Left colon (tissue), 2 donors: ENCODE measurements around the gene JUND. TPM values are rescaled to one million over a fixed set of nuclear protein-coding genes. Genes with fewer than 3 reads are reported as not detected.
A peak's percentile ranks its signal among the peaks of the same experiment; 100 is the strongest.

Experiments used
- ATAC-seq: fragments of 200-7000 bp; cut with Tn5 transposase; one replicate; pipeline ENCODE4 v1.9.1; 2020; ENCODE audit warnings: mild to moderate bottlenecking, moderate library complexity
- DNase-seq, 2 donors: peaks; one replicate each; pipeline ENCODE4 v3.0.0-alpha.2; 2020
- intact Hi-C, 2 donors: fragments of 100-400 bp; cut with DNase I in 1 of 2; cut with micrococcal nuclease in 1 of 2; formaldehyde crosslinking; loops; one replicate each; pipeline versions ENCODE4 v1.11.2 to v1.14.0; 2022; cut with DNase I, micrococcal nuclease
- total RNA-seq, 2 donors: library from RNA; stranded (reverse); fragmentation: NEBNext Ultra II Directional; extraction: Animal tissue kit (Norgen Biotek cat#: 25700); gene quantifications; one replicate each; pipeline ENCODE4 v1.2.1, GENCODE V29; 2021
- donor health status: DM: no; HTN: no; CAD: no.
- donor health status: DM: yes; HTN: yes; CAD: no.

The JUND gene
- total RNA-seq, 2 donors from 2014 or later: 361 to 374 TPM

DNA sequence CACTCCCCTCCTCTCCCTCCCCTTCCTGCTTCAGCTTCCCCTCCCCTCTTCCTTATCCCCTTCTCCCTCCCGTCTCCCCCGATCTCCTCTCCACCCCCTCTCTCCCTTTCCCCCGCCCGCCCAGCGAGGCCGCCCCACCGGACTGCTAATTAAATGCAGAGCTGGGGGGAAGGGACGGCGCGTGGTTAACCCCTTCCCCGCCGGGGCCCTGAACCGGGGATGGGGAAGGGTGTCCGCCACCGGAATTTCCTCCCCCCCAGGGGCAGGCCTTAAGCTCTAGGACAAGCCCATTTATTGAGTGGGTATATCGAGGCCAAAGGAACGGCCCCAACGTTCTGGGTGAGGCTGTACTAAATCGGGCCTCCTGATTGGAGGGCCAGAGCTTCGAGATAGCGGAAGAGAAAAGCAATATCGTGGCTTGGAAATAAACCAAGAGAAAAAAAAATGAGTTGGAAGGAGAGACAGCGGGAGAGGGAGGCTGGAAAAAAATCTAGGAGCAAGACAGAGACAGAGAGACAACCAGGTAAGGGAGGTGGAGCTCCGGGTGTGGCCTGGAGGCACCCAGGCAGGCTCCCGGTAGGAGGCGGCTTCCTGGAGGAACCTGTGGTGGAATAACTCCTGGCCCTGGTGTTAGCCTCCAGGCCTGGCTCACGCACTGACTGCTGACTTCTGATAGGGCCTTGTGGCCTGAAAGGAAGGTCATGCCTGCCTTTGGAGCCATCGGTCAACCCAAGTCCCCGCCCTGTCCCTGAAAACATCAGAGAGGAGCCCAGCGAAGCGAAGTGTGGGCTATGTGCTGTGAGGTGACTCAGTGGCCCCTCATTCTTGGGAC lies 11.6 kb upstream of the JUND start:
- ATAC-seq: peak; percentile 59
- intact Hi-C loops: no loop called here
- peak; percentile 81 to 87 for DNase-seq

DNA sequence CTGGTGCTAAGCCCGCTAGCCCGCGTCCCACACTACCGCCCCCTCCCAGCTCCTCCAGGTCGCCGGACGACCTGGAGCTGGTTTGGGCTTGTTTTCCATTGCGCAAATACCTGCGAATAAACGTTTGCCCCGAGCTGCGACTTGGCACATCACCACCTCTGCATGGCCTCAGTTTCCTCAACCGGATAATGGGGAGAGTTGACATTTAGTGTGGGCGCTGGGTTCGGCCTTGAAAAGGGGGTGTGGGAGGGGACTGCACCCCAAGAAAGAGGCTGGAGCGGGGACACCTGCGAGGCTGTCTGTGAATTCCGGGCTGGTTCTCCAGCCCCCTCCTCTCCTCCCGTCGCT lies 11.0 kb upstream of the JUND start:
- intact Hi-C loops: no loop called here
- ATAC-seq (no peak), DNase-seq (no peak)

- DNase-seq (peak; percentile 90 to 92), ATAC-seq (peak; percentile 80)
- intact Hi-C loops: no loop called here
These were observed 10.4 kb upstream of the JUND start for GRCh38 chr19:18291590-18292461.

DNA sequence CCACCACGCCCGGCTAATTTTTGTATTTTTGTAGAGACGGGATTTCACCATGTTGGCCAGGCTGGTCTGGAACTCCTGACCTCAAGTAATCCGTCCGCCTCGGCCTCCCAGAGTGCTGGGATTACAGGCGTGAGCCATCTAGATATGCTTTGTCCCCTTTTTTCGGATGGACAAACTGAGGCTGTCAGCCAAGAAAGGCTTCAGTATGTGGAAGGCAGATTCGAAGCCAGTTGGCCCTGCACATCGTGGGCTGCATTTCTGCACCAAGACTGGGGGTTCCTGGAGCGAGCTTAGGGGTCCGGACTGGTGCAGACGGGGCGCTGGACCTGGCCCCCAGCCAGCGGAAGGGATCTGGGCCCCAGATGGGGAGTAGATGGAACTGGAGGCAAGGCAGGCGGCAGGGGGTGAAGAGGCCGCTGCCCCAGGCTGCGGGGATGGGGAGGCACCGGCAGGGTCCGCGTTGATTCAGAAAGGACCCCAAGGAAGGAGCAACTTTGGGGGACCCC lies 9.7 kb upstream of the JUND start:
- intact Hi-C loops: no loop called here
- no peak for ATAC-seq
- DNase-seq: no peak

- DNase-seq (peak in 1 of 2 donors; percentile 62), ATAC-seq (no peak)
- intact Hi-C loops: no loop called here
These were observed 9.0 kb upstream of the JUND start for GRCh38 chr19:18290302-18291018.

GRCh38 chr19:18289471-18290301 lies 8.3 kb upstream of the JUND start:
- no peak for ATAC-seq
- DNase-seq: no peak
- intact Hi-C loops: no loop called here

- ATAC-seq (no peak), DNase-seq (no peak)
- intact Hi-C loops: no loop called here
These were observed 6.7 kb upstream of the JUND start for GRCh38 chr19:18287836-18288772.

- no peak for DNase-seq
- ATAC-seq: no peak
- intact Hi-C loops: no loop called here
These were observed 5.7 kb upstream of the JUND start for GRCh38 chr19:18286973-18287635.

DNA sequence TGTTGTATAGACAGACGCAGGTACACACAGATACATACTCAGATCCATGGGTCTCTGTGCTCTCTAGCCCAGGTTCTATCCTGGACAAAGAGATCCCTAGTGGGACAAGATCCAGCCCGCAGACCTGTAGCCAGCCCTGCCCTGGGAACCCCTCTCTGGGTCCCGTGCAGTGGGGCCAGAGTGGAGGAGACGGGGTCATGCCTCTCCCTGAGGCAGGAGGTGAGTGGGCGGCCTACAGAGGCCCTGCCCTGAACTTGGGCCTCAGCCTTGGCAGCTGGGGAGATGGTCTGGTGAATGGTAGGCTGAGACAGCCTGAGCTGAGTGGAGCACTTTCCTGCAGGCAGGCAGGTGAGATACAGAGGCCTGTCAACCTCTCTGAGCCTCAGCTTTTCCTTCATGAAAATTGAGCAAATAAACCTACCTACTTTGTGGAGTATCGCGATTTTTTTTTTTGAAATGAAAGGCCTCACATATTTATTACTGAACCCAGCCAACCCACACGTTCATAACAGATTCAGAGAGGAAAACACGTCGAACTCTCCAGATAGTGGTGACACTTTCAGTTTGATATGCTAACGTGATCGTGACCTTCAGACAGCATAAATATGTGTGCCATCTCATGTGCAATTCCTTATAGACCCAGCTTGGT lies 3.4 kb upstream of the JUND start:
- no peak for DNase-seq
- no peak for ATAC-seq
- intact Hi-C loops: no loop called here

DNA sequence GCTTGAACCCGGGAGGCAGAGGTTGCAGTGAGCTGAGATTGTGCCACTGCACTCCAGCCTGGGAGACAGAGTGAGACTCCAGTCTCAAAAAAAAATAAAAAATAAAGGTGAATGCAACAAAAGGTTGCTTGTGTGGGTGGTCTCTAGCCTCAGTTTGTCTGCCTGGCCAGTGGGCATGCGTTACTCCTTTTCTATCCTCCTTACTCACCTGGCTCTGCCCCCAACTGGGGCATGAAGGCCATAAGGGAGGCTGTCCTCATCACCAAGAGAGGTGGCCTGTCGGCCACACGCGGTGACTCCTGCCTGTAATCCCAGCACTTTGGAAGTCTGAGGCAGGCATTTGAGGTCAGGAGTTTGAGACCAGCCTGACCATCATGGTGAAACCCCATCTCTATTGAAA lies 1.9 kb upstream of the JUND start:
- ATAC-seq (no peak), DNase-seq (no peak)
- intact Hi-C loops: no loop called here

- DNase-seq (peak; percentile 77 to 80), ATAC-seq (peak; percentile 44)
- intact Hi-C loops: no loop called here
These were observed 1.3 kb upstream of the JUND start for GRCh38 chr19:18282788-18283141.

DNA sequence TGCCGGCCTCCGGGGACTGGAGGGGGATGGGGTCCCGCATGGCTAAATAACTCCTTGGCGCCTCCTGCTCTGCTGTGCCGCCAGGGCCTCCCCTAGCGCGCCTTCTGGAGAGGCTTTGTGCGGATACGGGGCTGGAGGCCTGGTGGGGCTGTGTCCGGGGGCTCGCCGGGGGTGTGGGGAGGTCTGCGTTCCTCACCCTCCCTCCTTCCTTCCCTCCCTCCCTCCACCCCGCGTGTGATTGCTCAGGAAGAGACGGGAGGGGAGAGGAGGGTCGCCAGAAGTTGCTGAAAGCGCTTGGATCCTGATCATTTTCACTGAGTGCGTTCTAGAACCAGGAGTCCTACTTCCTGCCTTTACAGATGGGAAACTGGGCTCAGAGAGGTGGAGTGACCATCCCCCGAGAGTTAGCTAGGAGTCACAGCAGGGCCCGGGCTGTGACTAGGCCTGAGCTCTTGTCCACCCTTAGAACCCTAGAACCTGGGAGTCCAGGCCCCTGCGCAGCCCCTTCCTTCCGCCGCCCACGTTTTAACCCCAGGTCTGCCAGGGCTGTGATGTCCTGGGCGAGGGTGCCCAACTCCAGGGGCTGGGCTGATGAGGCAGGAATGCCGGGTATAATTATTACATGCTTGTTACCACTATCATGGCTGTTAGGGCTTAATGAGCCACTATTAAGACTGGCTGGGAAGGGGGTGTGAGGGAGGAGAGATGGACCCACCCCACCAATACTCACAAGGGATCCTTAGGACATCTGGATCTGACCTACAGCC lies 782 bp upstream of the JUND start:
- ATAC-seq (peak; percentile 3), DNase-seq (peak; percentile 60 to 63)
- intact Hi-C loops: no loop called here

DNA sequence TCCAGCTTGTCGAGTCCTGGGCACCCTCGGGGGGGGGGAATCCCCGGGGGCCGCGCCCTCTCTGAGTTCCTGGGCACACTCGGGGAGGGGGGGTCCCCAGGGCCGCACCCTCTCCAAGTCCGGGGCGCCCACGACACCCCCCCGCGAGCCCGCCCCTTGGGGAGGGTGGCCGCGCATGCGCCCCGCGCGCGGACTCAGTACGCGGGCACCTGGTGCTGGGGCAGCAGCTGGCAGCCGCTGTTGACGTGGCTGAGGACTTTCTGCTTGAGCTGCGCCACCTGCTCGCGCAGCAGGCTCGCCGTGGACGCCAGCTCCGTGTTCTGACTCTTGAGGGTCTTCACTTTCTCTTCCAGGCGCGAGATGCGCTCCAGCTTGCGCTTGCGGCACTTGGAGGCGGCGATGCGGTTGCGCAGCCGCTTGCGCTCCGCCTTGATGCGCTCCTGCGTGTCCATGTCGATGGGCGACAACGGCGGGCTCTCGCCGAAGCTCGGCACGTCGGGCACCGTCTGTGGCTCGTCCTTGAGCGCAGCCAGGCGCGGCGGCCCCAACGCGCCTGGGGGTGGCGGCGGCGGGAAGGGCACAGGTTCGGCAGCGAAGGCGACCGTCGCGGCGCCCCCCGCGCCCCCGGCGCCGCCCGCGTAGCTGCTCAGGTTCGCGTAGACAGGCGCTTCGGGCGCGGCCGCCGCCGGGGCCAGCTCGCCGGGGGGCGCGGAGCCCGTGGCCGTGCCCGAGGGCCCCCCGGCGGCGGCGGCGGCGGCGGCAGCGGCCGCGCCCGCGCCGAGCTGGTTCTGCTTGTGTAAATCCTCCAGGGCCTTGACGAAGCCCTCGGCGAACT lies 958 bp downstream of the JUND start:
- DNase-seq (peak; percentile 80 to 84), ATAC-seq (peak; percentile 31)
- intact Hi-C loops: no loop called here

- DNase-seq: peak; percentile 91 to 92
- ATAC-seq: peak; percentile 51
- intact Hi-C loops: loop anchor here in 1 of 2 donors (2.0 kb wide), 1 partner anchor 49 kb away; no protein-coding TSS in a partner anchor
These were observed 1.7 kb downstream of the JUND start for GRCh38 chr19:18279516-18280246.
